ENCODE data around the gene CHRNB2.

DNA sequence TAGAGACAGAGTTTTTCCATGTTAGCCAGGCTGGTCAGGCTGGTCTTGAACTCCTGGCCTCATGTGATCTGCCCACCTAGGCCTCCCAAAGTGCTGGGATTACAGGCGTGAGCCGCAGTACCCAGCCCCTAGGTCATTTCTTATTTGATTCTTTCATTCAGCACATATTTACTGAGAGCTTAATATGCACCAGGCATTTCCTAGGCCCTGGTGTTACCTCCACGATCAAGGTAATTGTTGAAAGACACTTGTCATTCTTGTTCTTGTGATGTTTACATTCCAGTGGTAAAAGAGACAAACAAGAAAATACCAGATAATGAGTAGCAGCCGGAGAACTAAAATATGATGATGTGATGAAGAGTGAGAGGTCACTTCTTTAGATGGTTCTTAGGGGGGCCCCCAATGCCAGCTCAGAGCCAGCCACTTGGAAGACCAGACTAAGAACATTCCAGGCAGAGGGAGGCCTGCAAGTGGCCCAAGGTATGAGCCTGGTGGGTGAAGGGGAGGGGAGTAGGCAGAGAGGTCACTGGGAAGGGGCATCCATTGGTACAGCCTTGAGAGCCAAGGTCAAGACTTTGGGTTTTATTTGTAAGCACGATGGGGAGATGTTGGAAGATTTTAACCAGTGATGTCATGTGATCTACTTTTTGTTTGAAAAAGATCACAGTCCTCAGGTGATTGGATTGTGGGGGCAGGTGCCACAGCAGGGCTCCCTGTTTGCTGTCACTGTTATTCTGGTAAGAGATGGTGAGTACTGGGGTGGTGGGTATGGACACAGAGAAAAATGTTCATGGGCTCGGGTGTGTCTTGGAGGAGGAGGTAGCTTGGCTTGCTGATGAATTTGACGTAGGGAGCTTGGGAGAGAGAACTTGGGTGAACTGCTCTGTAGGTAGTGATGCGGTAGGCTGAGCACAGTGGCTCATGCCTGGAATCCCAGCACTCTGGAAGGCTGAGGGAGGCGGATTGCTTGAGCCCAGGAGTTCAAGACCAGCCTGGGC, 27.8 kb upstream of the CHRNB2 start:
- TF ChIP-seq, protein P1, sequence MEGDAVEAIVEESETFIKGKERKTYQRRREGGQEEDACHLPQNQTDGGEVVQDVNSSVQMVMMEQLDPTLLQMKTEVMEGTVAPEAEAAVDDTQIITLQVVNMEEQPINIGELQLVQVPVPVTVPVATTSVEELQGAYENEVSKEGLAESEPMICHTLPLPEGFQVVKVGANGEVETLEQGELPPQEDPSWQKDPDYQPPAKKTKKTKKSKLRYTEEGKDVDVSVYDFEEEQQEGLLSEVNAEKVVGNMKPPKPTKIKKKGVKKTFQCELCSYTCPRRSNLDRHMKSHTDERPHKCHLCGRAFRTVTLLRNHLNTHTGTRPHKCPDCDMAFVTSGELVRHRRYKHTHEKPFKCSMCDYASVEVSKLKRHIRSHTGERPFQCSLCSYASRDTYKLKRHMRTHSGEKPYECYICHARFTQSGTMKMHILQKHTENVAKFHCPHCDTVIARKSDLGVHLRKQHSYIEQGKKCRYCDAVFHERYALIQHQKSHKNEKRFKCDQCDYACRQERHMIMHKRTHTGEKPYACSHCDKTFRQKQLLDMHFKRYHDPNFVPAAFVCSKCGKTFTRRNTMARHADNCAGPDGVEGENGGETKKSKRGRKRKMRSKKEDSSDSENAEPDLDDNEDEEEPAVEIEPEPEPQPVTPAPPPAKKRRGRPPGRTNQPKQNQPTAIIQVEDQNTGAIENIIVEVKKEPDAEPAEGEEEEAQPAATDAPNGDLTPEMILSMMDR (IDR thresholded peaks at IDR 0.05): no peak
- TF ChIP-seq POLR2A (IDR thresholded peaks at IDR 0.05): no peak
- TF ChIP-seq POLR2AphosphoS5 (IDR thresholded peaks at IDR 0.05; ENCODE audit: insufficient read depth in 1 of 2, low read depth in 1 of 2): no peak
